Gastroesophageal sphincter (tissue), 4 donors: Measurements from ENCODE around the gene CCNB2. TPM values are rescaled to one million over a fixed set of nuclear protein-coding genes. Genes with fewer than 3 reads are reported as not detected.

Source experiments
- ATAC-seq: fragments of 150-250 bp; one replicate; pipeline ENCODE4 v1.9.1; 2016; ENCODE audit warnings: mild to moderate bottlenecking, moderate library complexity
- H3K27ac ChIP-seq, 4 donors: fragments of 200-600 bp; sonication (generic) in 3 of 4; 1 replicate in 3 of 4; 2 replicates in 1 of 4; pipeline ENCODE4 v1.5.1; 2016 to 2019
- H3K27me3 ChIP-seq: fragments of 200-600 bp; sonication (generic); one replicate; pipeline ENCODE4 v1.5.1; 2019
- H3K36me3 ChIP-seq, 2 donors: fragments of 200-600 bp; sonication (generic); one replicate each; pipeline ENCODE4 v1.5.1; 2019; ENCODE audit warnings: control low read depth in 1 of 2
- H3K4me1 ChIP-seq, 3 donors: fragments of 200-600 bp; sonication (generic); 1 replicate in 2 of 3; 2 replicates in 1 of 3; pipeline ENCODE4 v1.5.1; 2016 to 2019; ENCODE audit warnings: control low read depth in 2 of 3
- H3K4me3 ChIP-seq, 2 donors: fragments of 200-600 bp; sonication (generic); one replicate each; pipeline ENCODE4 v1.5.1; 2019; ENCODE audit warnings: mild to moderate bottlenecking in 1 of 2, moderate library complexity in 1 of 2
- H3K9me3 ChIP-seq, 3 donors: fragments of 200-600 bp; sonication (generic); one replicate each; pipeline ENCODE4 v1.5.1; 2017 to 2019; ENCODE audit warnings: control low read depth in 2 of 3
- CTCF ChIP-seq, 4 experiments: fragments of 200-600 bp in 2 of 4; fragments of 450-650 bp in 2 of 4; sonication (generic) in 1 of 4; IDR thresholded peaks; one replicate each; pipeline ENCODE4 v1.5.1; 2017 to 2019; ENCODE audit warnings: antibody characterized with exemption in 4 of 4, mild to moderate bottlenecking in 2 of 4, moderate library complexity in 2 of 4
- EP300 ChIP-seq: sonication (generic); formaldehyde crosslinking; IDR thresholded peaks from one replicate; pipeline ENCODE4 v1.6.1; 2017; ENCODE audit warnings: antibody characterized with exemption, mild to moderate bottlenecking
- POLR2A ChIP-seq, 2 donors: fragments of 450-650 bp; IDR thresholded peaks; one replicate each; pipeline ENCODE4 v1.6.1; 2017; ENCODE audit warnings: antibody characterized with exemption in 2 of 2, mild to moderate bottlenecking in 2 of 2, moderate library complexity in 1 of 2
- POLR2AphosphoS5 ChIP-seq: sonication (generic); formaldehyde crosslinking; IDR thresholded peaks from one replicate; pipeline ENCODE4 v1.6.1; 2017; ENCODE audit warnings: antibody characterized with exemption
- WGBS, 2 donors: methylation state at CpG; one replicate each; pipeline ENCODE4 v1.1.5; 2018; ENCODE audit warnings: low coverage in 1 of 2; 5-methylcytosine and 5-hydroxymethylcytosine counted together
- total RNA-seq, 4 donors: library from RNA; depleted of rRNA; stranded (reverse); fragments of >200 nt; gene quantifications; one replicate each; pipeline ENCODE4 v1.1.0, GENCODE V29; 2016

CCNB2 gene
- total RNA-seq, 4 donors from 2014 or later: 0.46 to 5.1 (median 0.93) TPM; not detected in 1

GRCh38 chr15:59104602-59104911 is 389 bp upstream of the CCNB2 start:
- TF ChIP-seq POLR2AphosphoS5 (no peak), CTCF (IDR thresholded peaks at IDR 0.05) (no peak), EP300 (no peak), POLR2A (IDR thresholded peaks at IDR 0.05) (no peak)
- peak; percentile 9 for ATAC-seq
- WGBS, 2 donors: 0 to 1% methylated on average over 9 of the region's 9 CpGs
- H3K4me3 ChIP-seq: peak overlapping the region; percentile 31 to 58
- H3K27ac ChIP-seq: peak overlapping the region in 1 of 4 donors; percentile 47
- no peaks in the 10 kb centered on the region for H3K27me3 ChIP-seq
- H3K36me3 ChIP-seq: peaks cover 0 to 9% of the 10 kb centered on the region in 2 donors
- H3K9me3 ChIP-seq: no peaks in the 10 kb centered on the region
- H3K4me1 ChIP-seq: peaks cover 0 to 15% (median 0%) of the 10 kb centered on the region in 3 donors

DNA sequence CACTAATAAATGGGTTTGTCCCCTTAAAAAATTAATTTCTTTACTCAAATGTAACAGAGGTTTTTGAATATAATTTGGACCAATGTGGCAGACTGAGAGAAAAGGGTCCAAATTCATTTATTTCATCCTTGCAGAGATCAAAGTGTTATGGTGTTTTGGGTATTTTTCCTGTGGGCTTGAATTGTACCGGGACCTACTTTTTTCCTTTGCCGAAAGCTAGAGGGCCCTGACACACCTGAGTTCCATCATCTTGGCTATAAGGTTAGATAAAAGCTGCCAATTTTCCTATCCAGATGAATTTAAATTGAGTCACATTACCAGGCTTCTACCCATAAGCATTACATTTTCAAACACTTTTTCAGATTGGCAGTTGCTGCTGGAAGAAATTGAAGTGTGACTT is 908 bp downstream of the CCNB2 start:
- Histone ChIP-seq H3K9me3 (no peaks in the 10 kb centered on the region), H3K36me3 (no peaks in the 10 kb centered on the region), H3K4me3 (no peak overlapping the region), H3K4me1 (peaks cover 0 to 15% (median 0%) of the 10 kb centered on the region in 3 donors), H3K27me3 (no peaks in the 10 kb centered on the region), H3K27ac (no peak overlapping the region)
- WGBS, 2 donors: 58 to 80% methylated on average over 1 to 2 of the region's 2 CpGs
- TF ChIP-seq POLR2AphosphoS5 (no peak), EP300 (no peak), POLR2A (IDR thresholded peaks at IDR 0.05) (no peak), CTCF (IDR thresholded peaks at IDR 0.05) (no peak)
- ATAC-seq: no peak

DNA sequence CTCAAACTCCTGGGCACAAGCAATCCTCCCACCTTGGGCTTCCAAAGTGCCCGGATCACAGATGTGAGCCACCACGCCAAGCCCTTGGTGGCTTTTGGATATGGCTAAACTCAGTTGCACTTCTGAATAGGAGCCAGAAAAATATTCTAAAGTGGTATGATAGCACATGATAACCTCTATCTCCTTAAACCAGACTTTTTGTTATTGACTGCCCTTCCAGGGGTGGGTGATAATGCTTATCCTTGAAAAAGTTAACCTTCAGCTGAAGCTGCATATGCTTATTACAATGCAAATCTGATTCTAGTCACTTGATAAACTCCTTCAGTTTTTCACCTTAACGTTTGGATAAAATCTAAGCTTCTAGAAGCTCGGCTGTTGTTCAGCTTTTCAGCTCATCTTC is 6.3 kb downstream of the CCNB2 start:
- H3K36me3 ChIP-seq: no peaks in the 10 kb centered on the region
- no peaks in the 10 kb centered on the region for H3K9me3 ChIP-seq
- H3K27me3 ChIP-seq: no peaks in the 10 kb centered on the region
- H3K27ac ChIP-seq: no peak overlapping the region
- no peak for ATAC-seq
- H3K4me3 ChIP-seq: no peak overlapping the region
- no peaks in the 10 kb centered on the region for H3K4me1 ChIP-seq
- WGBS, 2 donors: 82 to 87% methylated on average over 4 of the region's 4 CpGs
- TF ChIP-seq EP300 (no peak), POLR2A (IDR thresholded peaks at IDR 0.05) (no peak), CTCF (IDR thresholded peaks at IDR 0.05) (no peak), POLR2AphosphoS5 (no peak)

GRCh38 chr15:59115047-59115446 is 10.1 kb downstream of the CCNB2 start:
- TF ChIP-seq EP300 (no peak), CTCF (IDR thresholded peaks at IDR 0.05) (no peak), POLR2A (IDR thresholded peaks at IDR 0.05) (no peak)
- Histone ChIP-seq H3K4me1 (no peaks in the 10 kb centered on the region), H3K36me3 (no peaks in the 10 kb centered on the region), H3K27me3 (no peaks in the 10 kb centered on the region), H3K9me3 (no peaks in the 10 kb centered on the region), H3K27ac (no peak overlapping the region), H3K4me3 (no peak overlapping the region)
- no peak for ATAC-seq
- WGBS, 2 donors: 57 to 80% methylated on average over 1 to 2 of the region's 2 CpGs

- Histone ChIP-seq H3K27ac (no peak overlapping the region), H3K9me3 (no peaks in the 10 kb centered on the region), H3K4me3 (no peak overlapping the region), H3K36me3 (no peaks in the 10 kb centered on the region), H3K27me3 (no peaks in the 10 kb centered on the region), H3K4me1 (no peaks in the 10 kb centered on the region)
- ATAC-seq: no peak
- TF ChIP-seq POLR2AphosphoS5 (no peak), CTCF (IDR thresholded peaks at IDR 0.05) (no peak), EP300 (no peak), POLR2A (IDR thresholded peaks at IDR 0.05) (no peak)
- 100% methylated on average over 1 of the region's 1 CpG for WGBS, 2 donors
Observed at GRCh38 chr15:59116141-59116540, 11.2 kb downstream of the CCNB2 start.
